Subcutaneous adipose tissue (tissue), 4 donors: Measurements from ENCODE around the gene SDHA. TPM values are rescaled to one million over a fixed set of nuclear protein-coding genes. Genes with fewer than 3 reads are reported as not detected.

Experiments used
- total RNA-seq, 4 donors: library from RNA; depleted of rRNA; stranded (reverse); fragments of >200 nt; gene quantifications; one replicate each; pipeline ENCODE4 v1.1.0, GENCODE V29; 2016
- TF ChIP-seq, protein P1 (sequence below): fragments of 450-650 bp; IDR thresholded peaks from one replicate; pipeline ENCODE4 v1.5.1; 2016; ENCODE audit warnings: low read depth, mild to moderate bottlenecking, control low read depth, antibody characterized with exemption, moderate library complexity

The SDHA gene
- total RNA-seq, 4 donors from 2014 or later: 71.4 to 104 (median 72.1) TPM

GRCh38 chr5:199950-200645 lies 18.0 kb upstream of the SDHA start:
- TF ChIP-seq, protein P1, sequence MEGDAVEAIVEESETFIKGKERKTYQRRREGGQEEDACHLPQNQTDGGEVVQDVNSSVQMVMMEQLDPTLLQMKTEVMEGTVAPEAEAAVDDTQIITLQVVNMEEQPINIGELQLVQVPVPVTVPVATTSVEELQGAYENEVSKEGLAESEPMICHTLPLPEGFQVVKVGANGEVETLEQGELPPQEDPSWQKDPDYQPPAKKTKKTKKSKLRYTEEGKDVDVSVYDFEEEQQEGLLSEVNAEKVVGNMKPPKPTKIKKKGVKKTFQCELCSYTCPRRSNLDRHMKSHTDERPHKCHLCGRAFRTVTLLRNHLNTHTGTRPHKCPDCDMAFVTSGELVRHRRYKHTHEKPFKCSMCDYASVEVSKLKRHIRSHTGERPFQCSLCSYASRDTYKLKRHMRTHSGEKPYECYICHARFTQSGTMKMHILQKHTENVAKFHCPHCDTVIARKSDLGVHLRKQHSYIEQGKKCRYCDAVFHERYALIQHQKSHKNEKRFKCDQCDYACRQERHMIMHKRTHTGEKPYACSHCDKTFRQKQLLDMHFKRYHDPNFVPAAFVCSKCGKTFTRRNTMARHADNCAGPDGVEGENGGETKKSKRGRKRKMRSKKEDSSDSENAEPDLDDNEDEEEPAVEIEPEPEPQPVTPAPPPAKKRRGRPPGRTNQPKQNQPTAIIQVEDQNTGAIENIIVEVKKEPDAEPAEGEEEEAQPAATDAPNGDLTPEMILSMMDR: no peak

DNA sequence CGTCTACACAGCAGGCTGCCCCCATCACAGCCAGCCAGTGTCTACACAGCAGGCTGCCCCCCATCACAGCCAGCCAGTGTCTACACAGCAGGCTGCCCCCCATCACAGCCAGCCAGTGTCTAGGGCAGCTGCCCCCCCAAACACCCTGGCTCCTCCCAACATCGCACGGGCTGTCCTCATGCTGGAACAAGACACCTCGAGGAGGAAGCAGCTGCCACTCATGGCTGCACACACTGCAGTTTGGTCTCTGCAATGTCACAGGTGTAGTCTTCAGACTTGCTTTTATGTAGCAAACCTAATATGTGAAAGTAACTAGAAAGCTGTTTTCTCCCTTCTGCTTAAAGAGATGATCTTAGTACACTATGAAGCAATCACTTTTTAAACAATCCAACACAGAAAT lies 17.1 kb upstream of the SDHA start:
- TF ChIP-seq, protein P1: no peak

GRCh38 chr5:201672-202071 lies 16.4 kb upstream of the SDHA start:
- TF ChIP-seq, protein P1: no peak

- TF ChIP-seq, protein P1: no peak
These were observed 14.7 kb upstream of the SDHA start for GRCh38 chr5:203246-203930.

GRCh38 chr5:204001-204400 lies 14.1 kb upstream of the SDHA start:
- TF ChIP-seq, protein P1: no peak

DNA sequence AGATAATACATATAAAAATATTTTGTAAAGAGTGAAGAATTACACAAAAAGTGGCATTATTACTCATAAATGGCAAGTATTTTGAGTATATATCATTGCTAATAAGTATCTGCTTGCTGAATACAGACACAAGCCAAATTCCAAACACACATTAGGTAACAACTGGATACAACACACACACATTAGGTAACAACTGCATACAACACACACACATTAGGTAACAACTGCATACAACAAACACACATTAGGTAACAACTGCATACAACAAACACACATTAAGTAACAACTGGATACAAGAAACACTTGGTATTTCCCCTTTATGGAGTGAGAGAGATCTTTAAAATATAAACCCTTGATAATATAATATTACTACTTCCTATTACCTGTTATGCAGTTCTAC lies 13.7 kb upstream of the SDHA start:
- TF ChIP-seq, protein P1: no peak

DNA sequence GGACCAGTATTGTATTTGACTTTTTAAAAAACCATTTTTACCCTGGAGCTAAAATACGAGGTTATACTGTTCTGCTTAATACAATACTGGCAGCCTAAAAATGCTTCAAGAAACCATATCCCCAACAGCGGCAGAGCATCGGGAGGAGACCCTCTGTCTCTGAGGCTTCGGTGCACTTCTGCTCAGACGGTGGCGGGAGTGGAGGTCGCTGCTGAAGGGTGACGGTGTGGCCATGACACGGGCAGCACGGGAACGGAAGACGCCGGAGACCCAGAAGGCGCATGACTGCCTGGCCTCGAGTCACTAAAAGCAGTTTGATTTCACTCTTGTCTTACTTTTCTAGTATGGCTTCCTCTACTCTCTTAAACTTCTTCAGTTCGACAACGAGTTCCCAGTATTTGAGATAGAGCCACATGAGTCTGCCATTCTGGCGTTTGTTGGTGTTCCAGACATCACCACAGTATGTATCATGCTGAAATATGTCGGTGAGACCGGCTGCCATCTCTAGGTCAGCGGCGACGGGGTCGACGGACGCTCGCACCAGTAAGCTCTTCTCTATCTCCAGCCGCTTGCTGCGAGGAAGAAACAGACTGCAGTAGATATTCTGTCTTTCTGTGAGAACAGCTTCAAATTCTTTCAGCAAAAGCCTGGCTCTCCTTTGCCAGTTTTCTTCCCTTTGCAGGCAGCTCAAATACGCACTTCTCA lies 13.0 kb upstream of the SDHA start:
- TF ChIP-seq, protein P1: no peak
